MM.1S (cell line): ENCODE data around the gene RPGRIP1L.

Experiments
- DNase-seq: peaks from one replicate; pipeline ENCODE4 v3.0.0-alpha.2; 2015
- H2AFZ ChIP-seq: fragments of 300-600 bp; sonication (generic); 2 replicates; pipeline ENCODE4 v1.6.0; 2016; ENCODE audit warnings: antibody characterized with exemption, low read length
- H3F3A ChIP-seq: fragments of 300-600 bp; sonication (generic); 2 replicates; pipeline ENCODE4 v1.6.1; 2016; ENCODE audit warnings: mild to moderate bottlenecking, antibody characterized with exemption, low read length, moderate library complexity, mixed read lengths; ENCODE audit not compliant: insufficient read depth
- H3K27ac ChIP-seq: fragments of 300-600 bp; sonication (generic); 2 replicates; pipeline ENCODE4 v1.5.1; 2016; ENCODE audit warnings: mild to moderate bottlenecking, low read length
- H3K27me3 ChIP-seq: fragments of 300-600 bp; sonication (generic); replicated peaks from 2 replicates; pipeline ENCODE4 v1.6.0; 2016; ENCODE audit warnings: low read length; ENCODE audit not compliant: insufficient read depth
- H3K36me3 ChIP-seq: fragments of 300-600 bp; sonication (generic); replicated peaks from 2 replicates; pipeline ENCODE4 v1.6.1; 2016; ENCODE audit warnings: mild to moderate bottlenecking, low read length, mixed read lengths; ENCODE audit not compliant: insufficient read depth
- H3K4me1 ChIP-seq: fragments of 300-600 bp; sonication (generic); 2 replicates; pipeline ENCODE4 v1.6.1; 2016; ENCODE audit warnings: low read length, mixed read lengths
- H3K4me2 ChIP-seq: fragments of 300-600 bp; sonication (generic); 2 replicates; pipeline ENCODE4 v1.6.0; 2016; ENCODE audit warnings: low read depth, low read length
- H3K4me3 ChIP-seq: fragments of 300-600 bp; sonication (generic); 2 replicates; pipeline ENCODE4 v1.5.1; 2016; ENCODE audit warnings: low read length, mixed read lengths
- H3K79me2 ChIP-seq: fragments of 300-600 bp; sonication (generic); 2 replicates; pipeline ENCODE4 v1.6.1; 2016; ENCODE audit warnings: mixed run types, low read length, mixed read lengths
- H3K9ac ChIP-seq: fragments of 300-600 bp; sonication (generic); 2 replicates; pipeline ENCODE4 v1.6.1; 2016; ENCODE audit warnings: low read length, mixed read lengths
- H3K9me2 ChIP-seq: fragments of 300-600 bp; sonication (generic); replicated peaks from 2 replicates; pipeline ENCODE4 v1.6.1; 2016; ENCODE audit warnings: mild to moderate bottlenecking, low read length, mixed read lengths; ENCODE audit not compliant: insufficient read depth
- H3K9me3 ChIP-seq: fragments of 300-600 bp; sonication (generic); replicated peaks from 2 replicates; pipeline ENCODE4 v1.6.1; 2016; ENCODE audit warnings: mild to moderate bottlenecking, low read length, mixed read lengths; ENCODE audit not compliant: insufficient read depth
- H4K20me1 ChIP-seq: fragments of 300-600 bp; sonication (generic); 2 replicates; pipeline ENCODE4 v1.6.1; 2016; ENCODE audit warnings: mild to moderate bottlenecking, low read length, moderate library complexity, mixed read lengths; ENCODE audit not compliant: insufficient read depth
- CTCF ChIP-seq: fragments of 300-600 bp; sonication (generic); IDR thresholded peaks from 2 replicates; pipeline ENCODE4 v1.5.1; 2016; ENCODE audit warnings: antibody characterized with exemption, low read length, mixed read lengths
- EZH2 ChIP-seq: fragments of 300-600 bp; sonication (generic); optimal IDR thresholded peaks from 2 replicates; pipeline ENCODE3; 2017; ENCODE audit warnings: low read depth, mild to moderate bottlenecking, antibody characterized with exemption, low read length, mixed read lengths
- EZH2phosphoT487 ChIP-seq: fragments of 300-600 bp; sonication (generic); IDR thresholded peaks from 2 replicates; pipeline ENCODE4 v1.6.1; 2018; ENCODE audit warnings: antibody characterized with exemption, low read length

The RPGRIP1L gene

GRCh38 chr16:53576904-53577303 lies 126.8 kb downstream of the RPGRIP1L start:
- no peaks in the 10 kb centered on the region for H4K20me1 ChIP-seq
- no peaks in the 10 kb centered on the region for H3K36me3 ChIP-seq
- H3K27ac ChIP-seq: no peak overlapping the region
- H3F3A ChIP-seq: no peaks in the 10 kb centered on the region
- DNase-seq: no peak
- H3K27me3 ChIP-seq: no peaks in the 10 kb centered on the region
- no peak overlapping the region for H2AFZ ChIP-seq
- no peaks in the 10 kb centered on the region for H3K9me3 ChIP-seq
- H3K9ac ChIP-seq: no peak overlapping the region
- no peak overlapping the region for H3K4me3 ChIP-seq
- H3K9me2 ChIP-seq: no peaks in the 10 kb centered on the region
- no peak overlapping the region for H3K4me2 ChIP-seq
- no peak for TF ChIP-seq EZH2phosphoT487
- no peak for TF ChIP-seq CTCF
- TF ChIP-seq EZH2: no peak
- H3K79me2 ChIP-seq: no peaks in the 10 kb centered on the region
- H3K4me1 ChIP-seq: no peaks in the 10 kb centered on the region

- no peaks in the 10 kb centered on the region for H3F3A ChIP-seq
- no peaks in the 10 kb centered on the region for H4K20me1 ChIP-seq
- no peak overlapping the region for H3K9ac ChIP-seq
- H3K4me1 ChIP-seq: no peaks in the 10 kb centered on the region
- no peak for DNase-seq
- H3K4me2 ChIP-seq: no peak overlapping the region
- no peaks in the 10 kb centered on the region for H3K9me2 ChIP-seq
- TF ChIP-seq EZH2 (no peak), EZH2phosphoT487 (no peak), CTCF (no peak)
- H2AFZ ChIP-seq: no peak overlapping the region
- H3K36me3 ChIP-seq: no peaks in the 10 kb centered on the region
- no peaks in the 10 kb centered on the region for H3K27me3 ChIP-seq
- no peaks in the 10 kb centered on the region for H3K9me3 ChIP-seq
- no peak overlapping the region for H3K27ac ChIP-seq
- no peak overlapping the region for H3K4me3 ChIP-seq
- no peaks in the 10 kb centered on the region for H3K79me2 ChIP-seq
Observed at GRCh38 chr16:53576210-53576609, 127.4 kb downstream of the RPGRIP1L start.

- no peaks in the 10 kb centered on the region for H3K4me1 ChIP-seq
- no peak overlapping the region for H3K27ac ChIP-seq
- no peaks in the 10 kb centered on the region for H3K36me3 ChIP-seq
- no peaks in the 10 kb centered on the region for H3K9me3 ChIP-seq
- H4K20me1 ChIP-seq: no peaks in the 10 kb centered on the region
- no peak for DNase-seq
- TF ChIP-seq EZH2phosphoT487: no peak
- no peak for TF ChIP-seq CTCF
- no peak for TF ChIP-seq EZH2
- no peak overlapping the region for H3K9ac ChIP-seq
- H3F3A ChIP-seq: no peaks in the 10 kb centered on the region
- no peak overlapping the region for H2AFZ ChIP-seq
- H3K4me2 ChIP-seq: no peak overlapping the region
- H3K4me3 ChIP-seq: no peak overlapping the region
- H3K27me3 ChIP-seq: no peaks in the 10 kb centered on the region
- no peaks in the 10 kb centered on the region for H3K9me2 ChIP-seq
- H3K79me2 ChIP-seq: no peaks in the 10 kb centered on the region
Observed at GRCh38 chr16:53571763-53572162, 131.9 kb downstream of the RPGRIP1L start.
